Naive thymus-derived CD4-positive, alpha-beta T cell (primary cell): Measurements from ENCODE around the gene TEX22. TPM values are rescaled to one million over a fixed set of nuclear protein-coding genes. Genes with fewer than 3 reads are reported as not detected.

Experiments
- ATAC-seq: fragments of 150-1000 bp; cut with Tn5 transposase; 2 replicates; pipeline ENCODE4 v1.10.0; 2021; ENCODE audit warnings: mild to moderate bottlenecking, moderate library complexity
- CTCF ChIA-PET: fragments of 350-600 bp; sonication (Branson Sonifier 250); formaldehyde crosslinking; loops from one replicate; lab custom pipeline; 2021; ENCODE audit warnings: antibody characterized with exemption; lab: Charles Lee
- POLR2A ChIA-PET: fragments of 350-600 bp; sonication (Branson Sonifier 250); formaldehyde crosslinking; loops from one replicate; lab custom pipeline; 2021; ENCODE audit warnings: antibody characterized with exemption, inconsistent platforms; lab: Charles Lee
- DNase-seq, 9 donors: peaks; one replicate each; pipeline versions ENCODE4 v3.0.0 to v3.0.0-alpha.2; 2020 to 2022; ENCODE audit warnings: mixed read lengths in 1 of 9
- H3K27ac ChIP-seq: one replicate; pipeline ENCODE4 v1.7.0; 2013; ENCODE audit warnings: mild to moderate bottlenecking, low read depth, low read length, moderate library complexity
- H3K27me3 ChIP-seq, 2 donors: one replicate each; pipeline ENCODE4 v1.7.0; 2013; ENCODE audit warnings: low read length in 2 of 2, mild to moderate bottlenecking in 2 of 2, moderate library complexity in 2 of 2; ENCODE audit not compliant: control insufficient read depth in 2 of 2, insufficient read depth in 2 of 2
- H3K36me3 ChIP-seq, 3 experiments: 1 replicate in 2 of 3; 2 replicates in 1 of 3; pipeline ENCODE4 v1.7.0; 2013; ENCODE audit warnings: low read length in 3 of 3, mild to moderate bottlenecking in 3 of 3, moderate library complexity in 1 of 3; ENCODE audit not compliant: insufficient read depth in 3 of 3, control insufficient read depth in 2 of 3
- H3K4me1 ChIP-seq, 2 donors: one replicate each; pipeline ENCODE4 v1.7.0; 2013; ENCODE audit warnings: low read length in 2 of 2, mild to moderate bottlenecking in 2 of 2, moderate library complexity in 1 of 2; ENCODE audit not compliant: control insufficient read depth in 2 of 2, insufficient read depth in 2 of 2
- H3K4me3 ChIP-seq: 2 replicates; pipeline ENCODE4 v1.7.0; 2013; ENCODE audit warnings: mild to moderate bottlenecking, low read length
- H3K9me3 ChIP-seq, 3 experiments: 1 replicate in 2 of 3; 2 replicates in 1 of 3; pipeline ENCODE4 v1.7.0; 2013; ENCODE audit warnings: low read length in 3 of 3; ENCODE audit not compliant: control insufficient read depth in 2 of 3
- H3K27ac Mint-ChIP-seq, 9 donors: one replicate each; pipeline ENCODE4 v1.8.0; 2020 to 2022; ENCODE audit warnings: mixed read lengths in 9 of 9, mild to moderate bottlenecking in 8 of 9, moderate library complexity in 5 of 9, inconsistent platforms in 2 of 9
- H3K27me3 Mint-ChIP-seq, 5 donors: one replicate each; pipeline ENCODE4 v1.8.0; 2021 to 2022; ENCODE audit warnings: mixed read lengths in 5 of 5, mild to moderate bottlenecking in 1 of 5
- H3K36me3 Mint-ChIP-seq, 5 donors: one replicate each; pipeline ENCODE4 v1.8.0; 2020 to 2022; ENCODE audit warnings: mixed read lengths in 5 of 5, mild to moderate bottlenecking in 3 of 5, inconsistent platforms in 1 of 5
- H3K4me1 Mint-ChIP-seq, 7 donors: one replicate each; pipeline ENCODE4 v1.8.0; 2020 to 2022; ENCODE audit warnings: mixed read lengths in 7 of 7, mild to moderate bottlenecking in 3 of 7, inconsistent platforms in 1 of 7
- H3K4me3 Mint-ChIP-seq, 10 donors: one replicate each; pipeline ENCODE4 v1.8.0; 2020 to 2022; ENCODE audit warnings: mild to moderate bottlenecking in 10 of 10, mixed read lengths in 10 of 10, moderate library complexity in 6 of 10, inconsistent platforms in 2 of 10
- H3K9me3 Mint-ChIP-seq, 11 donors: one replicate each; pipeline ENCODE4 v1.8.0; 2020 to 2022; ENCODE audit warnings: mixed read lengths in 11 of 11, mild to moderate bottlenecking in 4 of 11, inconsistent platforms in 1 of 11, moderate library complexity in 1 of 11
- intact Hi-C, 2 donors: fragments of 100-400 bp; cut with micrococcal nuclease; formaldehyde crosslinking; loops; one replicate each; pipeline ENCODE4 v1.15.1; 2023
- polyA plus RNA-seq, 2 donors: library from polyadenylated mRNA; unstranded; fragments of 300-500 nt; fragmentation: Illumina TruSeq; gene quantifications; one replicate each; pipeline ENCODE4 v1.2.3, GENCODE V29; 2021
- total RNA-seq, 6 experiments: library from RNA in 5 of 6; stranded (reverse) in 5 of 6; gene quantifications; 1 replicate in 5 of 6; 2 replicates in 1 of 6; pipeline ENCODE4 v1.2.3 and lab custom pipeline; 2021 to 2026

TEX22 gene
- total and polyA plus RNA-seq, 7 experiments from 2014 or later = 0.21 to 10.5 (median 2.4) TPM

GRCh38 chr14:105365681-105366080 lies 32.7 kb upstream of the TEX22 start:
- Histone ChIP-seq H3K9me3 (no peaks in the 10 kb centered on the region), H3K4me3 (no peak overlapping the region), H3K36me3 (peaks cover 0 to 28% (median 0%) of the 10 kb centered on the region in 3 experiments), H3K27me3 (no peaks in the 10 kb centered on the region), H3K27ac (no peak overlapping the region), H3K4me1 (peaks cover 7 to 9% of the 10 kb centered on the region in 2 donors)
- ATAC-seq = no peak
- no peak overlapping the region for H3K4me3 Mint-ChIP-seq
- H3K27ac Mint-ChIP-seq = no peak overlapping the region
- DNase-seq = no peak
- CTCF ChIA-PET = interaction anchor here (0.8 kb wide), 1 partner anchor 124 kb away, joined by 3 read pairs; no protein-coding TSS in a partner anchor
- POLR2A ChIA-PET = no interaction called here
- H3K27me3 Mint-ChIP-seq = peaks cover 0 to 8% (median 0%) of the 10 kb centered on the region in 5 donors
- H3K36me3 Mint-ChIP-seq = peaks cover 0 to 5% (median 2%) of the 10 kb centered on the region in 5 donors
- H3K9me3 Mint-ChIP-seq = no peaks in the 10 kb centered on the region
- peaks cover 3 to 14% (median 8%) of the 10 kb centered on the region in 7 donors for H3K4me1 Mint-ChIP-seq
- intact Hi-C loops = no loop called here

- Histone ChIP-seq H3K9me3 (no peaks in the 10 kb centered on the region), H3K4me3 (no peak overlapping the region), H3K4me1 (peaks cover 7 to 9% of the 10 kb centered on the region in 2 donors), H3K27me3 (no peaks in the 10 kb centered on the region), H3K27ac (no peak overlapping the region), H3K36me3 (peaks cover 0 to 28% (median 0%) of the 10 kb centered on the region in 3 experiments)
- Mint-ChIP-seq H3K27me3 (peaks cover 0 to 8% (median 0%) of the 10 kb centered on the region in 5 donors), H3K4me3 (peak overlapping the region in 1 of 10 donors; percentile 28), H3K9me3 (no peaks in the 10 kb centered on the region), H3K27ac (no peak overlapping the region), H3K36me3 (peaks cover 0 to 4% (median 0%) of the 10 kb centered on the region in 5 donors), H3K4me1 (peaks cover 6 to 18% (median 13%) of the 10 kb centered on the region in 7 donors)
- intact Hi-C loops = no loop called here
- ChIA-PET POLR2A (no interaction called here), CTCF (interaction anchor here (0.8 kb wide), 1 partner anchor 123 kb away, joined by 3 read pairs; no protein-coding TSS in a partner anchor)
- DNase-seq = no peak
- ATAC-seq = no peak
Observed at GRCh38 chr14:105366386-105367074, 31.8 kb upstream of the TEX22 start.

- CTCF ChIA-PET = no interaction called here
- Mint-ChIP-seq H3K27ac (no peak overlapping the region), H3K4me3 (peak overlapping the region in 1 of 10 donors; percentile 28), H3K36me3 (peaks cover 0 to 4% (median 0%) of the 10 kb centered on the region in 5 donors), H3K4me1 (peaks cover 6 to 18% (median 13%) of the 10 kb centered on the region in 7 donors), H3K27me3 (peaks cover 0 to 8% (median 0%) of the 10 kb centered on the region in 5 donors), H3K9me3 (no peaks in the 10 kb centered on the region)
- POLR2A ChIA-PET = no interaction called here
- no peak overlapping the region for H3K4me3 ChIP-seq
- H3K27ac ChIP-seq = no peak overlapping the region
- ATAC-seq = no peak
- H3K4me1 ChIP-seq = peaks cover 7 to 9% of the 10 kb centered on the region in 2 donors
- no peaks in the 10 kb centered on the region for H3K9me3 ChIP-seq
- H3K36me3 ChIP-seq = peaks cover 0 to 28% (median 0%) of the 10 kb centered on the region in 3 experiments
- no peak for DNase-seq
- no peaks in the 10 kb centered on the region for H3K27me3 ChIP-seq
- intact Hi-C loops = no loop called here
Observed at GRCh38 chr14:105367116-105368031, 31.0 kb upstream of the TEX22 start.

- DNase-seq (no peak), ATAC-seq (no peak)
- ChIA-PET POLR2A (no interaction called here), CTCF (no interaction called here)
- intact Hi-C loops = no loop called here
- no peak overlapping the region for H3K27ac ChIP-seq
- no peak overlapping the region for H3K4me3 ChIP-seq
- H3K9me3 ChIP-seq = no peaks in the 10 kb centered on the region
- H3K4me1 ChIP-seq = peaks cover 7 to 9% of the 10 kb centered on the region in 2 donors
- no peaks in the 10 kb centered on the region for H3K9me3 Mint-ChIP-seq
- no peaks in the 10 kb centered on the region for H3K27me3 ChIP-seq
- H3K27me3 Mint-ChIP-seq = peaks cover 0 to 8% (median 0%) of the 10 kb centered on the region in 5 donors
- H3K36me3 ChIP-seq = peaks cover 0 to 28% (median 0%) of the 10 kb centered on the region in 3 experiments
- H3K27ac Mint-ChIP-seq = no peak overlapping the region
- H3K36me3 Mint-ChIP-seq = peaks cover 0 to 4% (median under 1%) of the 10 kb centered on the region in 5 donors
- no peak overlapping the region for H3K4me3 Mint-ChIP-seq
- peaks cover 6 to 18% (median 13%) of the 10 kb centered on the region in 7 donors for H3K4me1 Mint-ChIP-seq
Observed at GRCh38 chr14:105368032-105368417, 30.3 kb upstream of the TEX22 start.

- Histone ChIP-seq H3K4me3 (no peak overlapping the region), H3K4me1 (peaks cover 7 to 9% of the 10 kb centered on the region in 2 donors), H3K27me3 (no peaks in the 10 kb centered on the region), H3K9me3 (no peaks in the 10 kb centered on the region), H3K36me3 (peaks cover 0 to 28% (median 0%) of the 10 kb centered on the region in 3 experiments), H3K27ac (no peak overlapping the region)
- Mint-ChIP-seq H3K27ac (no peak overlapping the region), H3K4me3 (no peak overlapping the region), H3K9me3 (no peaks in the 10 kb centered on the region), H3K36me3 (peaks cover 0 to 4% (median 3%) of the 10 kb centered on the region in 5 donors), H3K4me1 (peaks cover 6 to 16% (median 12%) of the 10 kb centered on the region in 7 donors), H3K27me3 (peaks cover 0 to 7% (median 0%) of the 10 kb centered on the region in 5 donors)
- ChIA-PET CTCF (no interaction called here), POLR2A (interaction anchor here (0.7 kb wide), 1 partner anchor 121 kb away, joined by 3 read pairs; no protein-coding TSS in a partner anchor)
- intact Hi-C loops = no loop called here
- no peak for ATAC-seq
- DNase-seq = no peak
Observed at GRCh38 chr14:105368426-105368825, 29.9 kb upstream of the TEX22 start.

- Histone ChIP-seq H3K27ac (no peak overlapping the region), H3K4me3 (no peak overlapping the region), H3K36me3 (peaks cover 0 to 28% (median 0%) of the 10 kb centered on the region in 3 experiments), H3K27me3 (no peaks in the 10 kb centered on the region), H3K4me1 (peaks cover 7 to 9% of the 10 kb centered on the region in 2 donors), H3K9me3 (no peaks in the 10 kb centered on the region)
- Mint-ChIP-seq H3K4me1 (peaks cover 3 to 10% (median 5%) of the 10 kb centered on the region in 7 donors), H3K27ac (no peak overlapping the region), H3K9me3 (no peaks in the 10 kb centered on the region), H3K4me3 (no peak overlapping the region), H3K36me3 (peaks cover 0 to 4% (median 3%) of the 10 kb centered on the region in 5 donors), H3K27me3 (peaks cover 0 to under 1% (median 0%) of the 10 kb centered on the region in 5 donors)
- CTCF ChIA-PET = interaction anchor here (2.7 kb wide), 1 partner anchor 121 kb away, joined by 56 read pairs; the partner anchor contains the start of gene TEDC1
- no peak for DNase-seq
- intact Hi-C loops = no loop called here
- ATAC-seq = no peak
- POLR2A ChIA-PET = interaction anchor here (0.7 kb wide), 1 partner anchor 120 kb away, joined by 3 read pairs; no protein-coding TSS in a partner anchor
Observed at GRCh38 chr14:105368910-105369652, 29.3 kb upstream of the TEX22 start.
